Esophagus muscularis mucosa (tissue), 4 donors: ENCODE measurements around the gene RASAL1. TPM values are rescaled to one million over a fixed set of nuclear protein-coding genes. Genes with fewer than 3 reads are reported as not detected.

Source experiments
- DNase-seq: peaks from one replicate; pipeline ENCODE4 v3.0.0-alpha.2; 2017; ENCODE audit errors: extremely low spot score
- H3K27ac ChIP-seq, 4 donors: fragments of 200-600 bp; sonication (generic); replicated peaks in 1 of 4; 1 replicate in 3 of 4; 2 replicates in 1 of 4; pipeline ENCODE4 v1.5.1; 2016 to 2019; ENCODE audit warnings: mild to moderate bottlenecking in 1 of 4
- H3K27me3 ChIP-seq, 4 donors: fragments of 200-600 bp; sonication (generic); one replicate each; pipeline versions ENCODE4 v1.5.1 to v1.6.0; 2016 to 2019
- H3K36me3 ChIP-seq, 4 donors: fragments of 200-600 bp; sonication (generic); one replicate each; pipeline ENCODE4 v1.5.1; 2016 to 2019
- H3K4me1 ChIP-seq, 4 donors: fragments of 200-600 bp; sonication (generic); one replicate each; pipeline ENCODE4 v1.5.1; 2016 to 2019
- H3K4me3 ChIP-seq, 4 donors: fragments of 200-600 bp; sonication (generic); 1 replicate in 2 of 4; 2 replicates in 2 of 4; pipeline ENCODE4 v1.5.1; 2016 to 2019; ENCODE audit warnings: mild to moderate bottlenecking in 4 of 4, moderate library complexity in 1 of 4
- H3K9me3 ChIP-seq, 4 donors: fragments of 200-600 bp; sonication (generic); 1 replicate in 3 of 4; 2 replicates in 1 of 4; pipeline ENCODE4 v1.5.1; 2016 to 2019
- CTCF ChIP-seq, 3 experiments: fragments of 200-600 bp in 2 of 3; fragments of 450-650 bp in 1 of 3; sonication (generic) in 2 of 3; IDR thresholded peaks; one replicate each; pipeline ENCODE4 v1.5.1; 2017 to 2019; ENCODE audit warnings: antibody characterized with exemption in 3 of 3, mild to moderate bottlenecking in 2 of 3, moderate library complexity in 1 of 3
- EP300 ChIP-seq: sonication (generic); formaldehyde crosslinking; IDR thresholded peaks from one replicate; pipeline ENCODE4 v1.6.1; 2017; ENCODE audit warnings: antibody characterized with exemption
- POLR2A ChIP-seq: fragments of 450-650 bp; IDR thresholded peaks from one replicate; pipeline ENCODE4 v1.6.1; 2017; ENCODE audit warnings: antibody characterized with exemption, moderate library complexity, mild to moderate bottlenecking, low read depth
- POLR2AphosphoS5 ChIP-seq, 2 donors: sonication (generic); formaldehyde crosslinking; IDR thresholded peaks; one replicate each; pipeline ENCODE4 v1.6.1; 2017; ENCODE audit warnings: antibody characterized with exemption in 2 of 2
- WGBS: methylation state at CpG from one replicate; pipeline ENCODE4 v1.1.5; 2018; 5-methylcytosine and 5-hydroxymethylcytosine counted together
- intact Hi-C: fragments of 100-400 bp; cut with DNase I; formaldehyde crosslinking; loops from one replicate; pipeline ENCODE4 v1.15.1; 2023
- total RNA-seq, 4 donors: library from RNA; depleted of rRNA; stranded (reverse); fragments of >200 nt; gene quantifications; one replicate each; pipeline versions ENCODE4 v1.1.0 to v1.2.1, GENCODE V29; 2016

RASAL1 gene
- total RNA-seq, 4 donors from 2014 or later = 0.17 TPM; not detected in 3

- Histone ChIP-seq H3K4me3 (no peak overlapping the region), H3K4me1 (peaks cover 6 to 20% (median 15%) of the 10 kb centered on the region in 4 donors), H3K27ac (no peak overlapping the region), H3K27me3 (peaks cover 3 to 59% (median 6%) of the 10 kb centered on the region in 4 donors), H3K36me3 (no peaks in the 10 kb centered on the region), H3K9me3 (no peaks in the 10 kb centered on the region)
- TF ChIP-seq POLR2A (no peak), POLR2AphosphoS5 (IDR thresholded peaks at IDR 0.05) (no peak), EP300 (no peak), CTCF (IDR thresholded peaks at IDR 0.05) (no peak)
- intact Hi-C loops = no loop called here
- WGBS = 37% methylated on average over 10 of the region's 14 CpGs
- DNase-seq = no peak
Measured at GRCh38 chr12:113097716-113098440, 37.7 kb downstream of the RASAL1 start.

GRCh38 chr12:113096675-113097461 is 38.7 kb downstream of the RASAL1 start:
- Histone ChIP-seq H3K4me1 (peaks cover 8 to 21% (median 18%) of the 10 kb centered on the region in 4 donors), H3K27me3 (peaks cover 3 to 59% (median 9%) of the 10 kb centered on the region in 4 donors), H3K27ac (no peak overlapping the region), H3K9me3 (no peaks in the 10 kb centered on the region), H3K4me3 (no peak overlapping the region), H3K36me3 (no peaks in the 10 kb centered on the region)
- WGBS = 87% methylated on average over 27 of the region's 30 CpGs
- intact Hi-C loops = no loop called here
- TF ChIP-seq CTCF (IDR thresholded peaks at IDR 0.05) (no peak), POLR2A (no peak), POLR2AphosphoS5 (IDR thresholded peaks at IDR 0.05) (no peak), EP300 (no peak)
- DNase-seq = no peak

GRCh38 chr12:113095405-113095804 is 40.2 kb downstream of the RASAL1 start:
- no peak for DNase-seq
- intact Hi-C loops = no loop called here
- no peak overlapping the region for H3K27ac ChIP-seq
- no peaks in the 10 kb centered on the region for H3K36me3 ChIP-seq
- H3K4me3 ChIP-seq = no peak overlapping the region
- 58% methylated on average over 6 of the region's 6 CpGs for WGBS
- H3K4me1 ChIP-seq = peaks cover 8 to 21% (median 18%) of the 10 kb centered on the region in 4 donors
- H3K9me3 ChIP-seq = no peaks in the 10 kb centered on the region
- peaks cover 3 to 61% (median 9%) of the 10 kb centered on the region in 4 donors for H3K27me3 ChIP-seq
- TF ChIP-seq EP300 (no peak), CTCF (IDR thresholded peaks at IDR 0.05) (no peak), POLR2AphosphoS5 (IDR thresholded peaks at IDR 0.05) (no peak), POLR2A (no peak)

GRCh38 chr12:113094738-113095137 is 40.8 kb downstream of the RASAL1 start:
- 90% methylated on average over 15 of the region's 16 CpGs for WGBS
- TF ChIP-seq EP300 (no peak), POLR2A (no peak), CTCF (IDR thresholded peaks at IDR 0.05) (no peak), POLR2AphosphoS5 (IDR thresholded peaks at IDR 0.05) (no peak)
- intact Hi-C loops = no loop called here
- Histone ChIP-seq H3K4me3 (no peak overlapping the region), H3K27ac (no peak overlapping the region), H3K36me3 (no peaks in the 10 kb centered on the region), H3K27me3 (peaks cover 3 to 61% (median 9%) of the 10 kb centered on the region in 4 donors), H3K4me1 (peaks cover 8 to 21% (median 18%) of the 10 kb centered on the region in 4 donors), H3K9me3 (no peaks in the 10 kb centered on the region)
- DNase-seq = no peak
